GM12878 (cell line): ENCODE measurements around the gene PAFAH2. TPM values are rescaled to one million over a fixed set of nuclear protein-coding genes. Genes with fewer than 3 reads are reported as not detected.

Experiments used
- ATAC-seq: fragments of 200-7000 bp; cut with Tn5 transposase; 3 replicates; pipeline ENCODE4 v1.9.1; 2020; ENCODE audit warnings: mild to moderate bottlenecking, moderate library complexity
- BruUV-seq: library from RNA; stranded (reverse); fragments of 400-500 nt; replicated peaks from 2 replicates; lab custom pipeline; 2021; lab: Mats Ljungman, UMichigan
- CTCF ChIA-PET: fragments of 300-600 bp; sonication (Branson Sonifier 250); formaldehyde crosslinking; extraction: SDS; loops from one replicate; lab custom pipeline; 2021; ENCODE audit warnings: inconsistent platforms; lab: Yijun Ruan, JAX
- POLR2A ChIA-PET: fragments of 350-600 bp; formaldehyde crosslinking; extraction: SDS; loops from one replicate; lab custom pipeline; 2021; ENCODE audit warnings: inconsistent platforms; lab: Charles Lee
- RAD21 ChIA-PET: fragments of 300-600 bp; sonication (Branson Sonifier 250); formaldehyde crosslinking; loops from one replicate; lab custom pipeline; 2023; ENCODE audit warnings: antibody characterized with exemption; ENCODE audit not compliant: unreplicated experiment; lab: Charles Lee
- SMC1A ChIA-PET: fragments of 300-600 bp; sonication (Branson Sonifier 250); formaldehyde crosslinking; loops from one replicate; lab custom pipeline; 2023; ENCODE audit not compliant: unreplicated experiment, uncharacterized antibody; lab: Charles Lee
- DNase-seq: peaks from one replicate; pipeline ENCODE4 v3.0.0-alpha.2; 2011; ENCODE audit warnings: low read depth, low spot score
- FAIRE-seq: peaks from 3 replicates; lab custom pipeline; 2011; peaks lifted over from hg19 to GRCh38; lab: Jason Lieb, UNC
- H2AFZ ChIP-seq: 2 replicates; pipeline ENCODE4 v1.6.0; 2011; ENCODE audit warnings: low read depth, low read length, control low read depth; ENCODE audit not compliant: control insufficient read depth
- H3K27ac ChIP-seq: 2 replicates; pipeline ENCODE4 v1.5.1; 2011; ENCODE audit warnings: control low read depth; ENCODE audit not compliant: control insufficient read depth, insufficient read depth
- H3K27me3 ChIP-seq, 2 experiments: replicated peaks in 1 of 2; 2 replicates each; pipeline versions ENCODE4 v1.6.0 to v1.6.1; 2011; ENCODE audit warnings: low read length in 1 of 2; ENCODE audit not compliant: control insufficient read depth in 2 of 2, insufficient read depth in 2 of 2
- H3K36me3 ChIP-seq, 2 experiments: 2 replicates each; pipeline ENCODE4 v1.5.1; 2011; ENCODE audit warnings: low read length in 1 of 2; ENCODE audit not compliant: control insufficient read depth in 2 of 2, insufficient read depth in 2 of 2
- H3K4me1 ChIP-seq: 2 replicates; pipeline ENCODE4 v1.6.1; 2011; ENCODE audit warnings: mild to moderate bottlenecking, low read length, moderate library complexity, mixed read lengths; ENCODE audit not compliant: control insufficient read depth, insufficient read depth
- H3K4me2 ChIP-seq: 2 replicates; pipeline ENCODE4 v1.6.0; 2011; ENCODE audit warnings: control low read depth; ENCODE audit not compliant: control insufficient read depth, insufficient read depth
- H3K4me3 ChIP-seq: fragments of 200-600 bp; sonication (generic); 2 replicates; pipeline ENCODE4 v1.5.1; 2016
- H3K79me2 ChIP-seq: 2 replicates; pipeline ENCODE4 v1.6.0; 2011; ENCODE audit warnings: low read length; ENCODE audit not compliant: control insufficient read depth, insufficient read depth
- H3K9ac ChIP-seq: 2 replicates; pipeline ENCODE4 v1.8.0; 2011; ENCODE audit warnings: low read length, control low read depth, mixed read lengths; ENCODE audit not compliant: control insufficient read depth, insufficient read depth
- H3K9me3 ChIP-seq: replicated peaks from 3 replicates; pipeline ENCODE4 v1.5.1; 2011; ENCODE audit warnings: mild to moderate bottlenecking, low read length; ENCODE audit not compliant: control insufficient read depth, insufficient read depth
- H4K20me1 ChIP-seq: 2 replicates; pipeline ENCODE4 v1.6.0; 2011; ENCODE audit not compliant: control insufficient read depth, insufficient read depth
- ATF7 ChIP-seq: fragments of 450-650 bp; IDR thresholded peaks from 2 replicates; pipeline ENCODE4 v1.6.1; 2016; ENCODE audit warnings: low read depth, mild to moderate bottlenecking
- BCLAF1 ChIP-seq: fragments of 450-650 bp; IDR thresholded peaks from 2 replicates; pipeline ENCODE4 v1.6.1; 2017; ENCODE audit warnings: antibody characterized with exemption, mild to moderate bottlenecking, moderate library complexity
- CBFB ChIP-seq: IDR thresholded peaks from 2 replicates; pipeline ENCODE4 v1.6.1; 2016; ENCODE audit warnings: antibody characterized with exemption, low read depth
- EGR1 ChIP-seq, 2 experiments: IDR thresholded peaks; 1 replicate in 1 of 2; 2 replicates in 1 of 2; pipeline ENCODE4 v1.6.1; 2011 to 2012; ENCODE audit warnings: low read depth in 2 of 2, low read length in 2 of 2, borderline replicate concordance in 1 of 2, mild to moderate bottlenecking in 1 of 2, moderate library complexity in 1 of 2
- ELK1 ChIP-seq: IDR thresholded peaks from 2 replicates; pipeline ENCODE4 v1.6.1; 2012; ENCODE audit warnings: low read depth, low read length, improper control_type of control experiment
- FOXK2 ChIP-seq: fragments of 450-650 bp; IDR thresholded peaks from 2 replicates; pipeline ENCODE4 v1.6.1; 2017; ENCODE audit warnings: mild to moderate bottlenecking, moderate library complexity
- FOXM1 ChIP-seq: IDR thresholded peaks from 2 replicates; pipeline ENCODE4 v1.6.1; 2012; ENCODE audit warnings: low read depth, mild to moderate bottlenecking, inconsistent platforms, low read length, moderate library complexity
- HDAC6 ChIP-seq: fragments of 200-600 bp; sonication (generic); IDR thresholded peaks from one replicate; pipeline ENCODE4 v1.8.0; 2017; ENCODE audit warnings: antibody characterized with exemption; ENCODE audit not compliant: unreplicated experiment
- KAT2A ChIP-seq: conservative IDR thresholded peaks from 2 replicates; pipeline ENCODE4 v1.6.1; 2011; ENCODE audit warnings: low read depth, low read length; ENCODE audit not compliant: control insufficient read depth
- KDM1A ChIP-seq: fragments of 200-600 bp; sonication (generic); IDR thresholded peaks from 2 replicates; pipeline ENCODE4 v1.6.1; 2016; ENCODE audit warnings: borderline replicate concordance
- MEF2B ChIP-seq: fragments of 450-650 bp; IDR thresholded peaks from 2 replicates; pipeline ENCODE4 v1.6.1; 2018; ENCODE audit warnings: mild to moderate bottlenecking, moderate library complexity; ENCODE audit not compliant: partially characterized antibody, poor library complexity, severe bottlenecking
- MTA3 ChIP-seq: IDR thresholded peaks from 2 replicates; pipeline ENCODE4 v1.6.1; 2012; ENCODE audit warnings: low read length, inconsistent platforms, borderline replicate concordance
- TARDBP ChIP-seq: IDR thresholded peaks from 2 replicates; pipeline ENCODE4 v1.6.1; 2016; ENCODE audit warnings: borderline replicate concordance
- ZNF384 ChIP-seq: IDR thresholded peaks from 2 replicates; pipeline ENCODE4 v1.6.1; 2012; ENCODE audit warnings: low read depth, mild to moderate bottlenecking, low read length, improper control_type of control experiment, borderline replicate concordance
- WGBS: methylation state at CpG from one replicate; pipeline ENCODE4 v1.1.6; 2016; ENCODE audit warnings: low lambda C conversion rate; ENCODE audit not compliant: insufficient replicate concordance, insufficient coverage; ENCODE audit errors: missing lambda C conversion rate; 5-methylcytosine and 5-hydroxymethylcytosine counted together
- in situ Hi-C: fragments of 300-500 bp; cut with MboI; formaldehyde crosslinking; loops from 9 replicates; pipeline ENCODE4 v1.14.3; 2018; ENCODE audit warnings: mixed read lengths
- intact Hi-C: fragments of 100-400 bp; cut with micrococcal nuclease; formaldehyde crosslinking; loops from one replicate; pipeline ENCODE4 v1.14.2; 2022; ENCODE audit not compliant: unreplicated experiment
- polyA plus RNA-seq, 11 experiments: library from polyadenylated mRNA; depleted of rRNA in 4 of 11; unstranded in 6 of 11; stranded (reverse) in 5 of 11; fragments of >200 nt; fragmentation: Nextera tagmentation in 4 of 11; fragmentation: Illumina TruSeq in 1 of 11; extraction: Ambion mirVana in 4 of 11; extraction: Trizol in 1 of 11; gene quantifications; 1 replicate in 1 of 11; 2 replicates in 10 of 11; pipeline versions ENCODE4 v1.2.1 to v1.2.3, GENCODE V29; 2011 to 2016; ENCODE audit warnings: inconsistent platforms in 2 of 11, missing spikeins in 2 of 11, low read depth in 1 of 11
- total RNA-seq, 4 experiments: library from RNA; depleted of rRNA in 3 of 4; stranded (reverse); fragments of >200 nt in 3 of 4; fragmentation: Illumina TruSeq in 1 of 4; extraction: Trizol in 1 of 4; gene quantifications; 2 replicates each; pipeline versions ENCODE4 v1.2.1 to v1.2.3, GENCODE V29; 2013 to 2021
- TF ChIP-seq, protein P1 (sequence below): fragments of 450-650 bp; IDR thresholded peaks from 2 replicates; pipeline ENCODE4 v1.6.1; 2016; ENCODE audit warnings: mild to moderate bottlenecking

The PAFAH2 gene
- total and polyA plus RNA-seq, 10 of the 15 experiments (the other 5 are each of a cell fraction or from before 2014, with no cell fraction given): 3.0 to 9.5 (median 6.5) TPM

- no peak for TF ChIP-seq MTA3
- no peak for TF ChIP-seq TARDBP
- TF ChIP-seq, protein P1, sequence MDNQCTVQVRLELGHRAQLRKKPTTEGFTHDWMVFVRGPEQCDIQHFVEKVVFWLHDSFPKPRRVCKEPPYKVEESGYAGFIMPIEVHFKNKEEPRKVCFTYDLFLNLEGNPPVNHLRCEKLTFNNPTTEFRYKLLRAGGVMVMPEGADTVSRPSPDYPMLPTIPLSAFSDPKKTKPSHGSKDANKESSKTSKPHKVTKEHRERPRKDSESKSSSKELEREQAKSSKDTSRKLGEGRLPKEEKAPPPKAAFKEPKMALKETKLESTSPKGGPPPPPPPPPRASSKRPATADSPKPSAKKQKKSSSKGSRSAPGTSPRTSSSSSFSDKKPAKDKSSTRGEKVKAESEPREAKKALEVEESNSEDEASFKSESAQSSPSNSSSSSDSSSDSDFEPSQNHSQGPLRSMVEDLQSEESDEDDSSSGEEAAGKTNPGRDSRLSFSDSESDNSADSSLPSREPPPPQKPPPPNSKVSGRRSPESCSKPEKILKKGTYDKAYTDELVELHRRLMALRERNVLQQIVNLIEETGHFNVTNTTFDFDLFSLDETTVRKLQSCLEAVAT: no peak
- TF ChIP-seq HDAC6: no peak
- no peak for TF ChIP-seq BCLAF1
- no peak for TF ChIP-seq ATF7
- TF ChIP-seq MEF2B: no peak
- no peak for TF ChIP-seq KAT2A
- no peak for TF ChIP-seq FOXK2
- TF ChIP-seq KDM1A: no peak
- TF ChIP-seq EGR1 (IDR thresholded peaks at IDR 0.05; ENCODE audit: borderline replicate concordance in 1 of 2, low read depth in 2 of 2, low read length in 2 of 2): no peak
- TF ChIP-seq CBFB: no peak
- no peak for TF ChIP-seq FOXM1
- no peak for TF ChIP-seq ELK1
- TF ChIP-seq ZNF384: no peak
- no peaks in the 10 kb centered on the region for H3K9me3 ChIP-seq
- DNase-seq (no peak), ATAC-seq (no peak), FAIRE-seq (no peak)
- WGBS: 1% methylated on average over 6 of the region's 6 CpGs
- no peaks in the 10 kb centered on the region for H3K36me3 ChIP-seq
- no peak overlapping the region for H2AFZ ChIP-seq
- peaks cover 10% of the 10 kb centered on the region; the same call in 1 of the 2 replicates for H3K4me1 ChIP-seq
- H3K27ac ChIP-seq: no peak overlapping the region
- BruUV-seq: no TSS peak
- RAD21 ChIA-PET: no interaction called here
- peaks cover 0 to 5% of the 10 kb centered on the region in 2 experiments for H3K27me3 ChIP-seq
- H3K4me3 ChIP-seq: no peak overlapping the region
- in situ Hi-C loops (no loop called here), intact Hi-C loops (loop anchor here (5.0 kb wide), 2 partner anchors 68 to 108 kb away; no protein-coding TSS in a partner anchor)
- H3K9ac ChIP-seq: no peak overlapping the region
- CTCF ChIA-PET: interaction anchor here (0.6 to 1.5 kb wide), 3 partner anchors 106 to 379 kb away, joined by 3 read pairs; no protein-coding TSS in a partner anchor
- H4K20me1 ChIP-seq: no peaks in the 10 kb centered on the region
- H3K79me2 ChIP-seq: no peaks in the 10 kb centered on the region
- SMC1A ChIA-PET: interaction anchor here (1.0 kb wide), 1 partner anchor 106 kb away, joined by 3 read pairs; no protein-coding TSS in a partner anchor
- no peak overlapping the region for H3K4me2 ChIP-seq
- POLR2A ChIA-PET: no interaction called here
Observed at GRCh38 chr1:26038904-26039303, 41.0 kb upstream of the PAFAH2 start.
